Suprapubic skin (tissue), 4 donors: ENCODE measurements around the gene ATOSA. TPM values are rescaled to one million over a fixed set of nuclear protein-coding genes. Genes with fewer than 3 reads are reported as not detected.

Source experiments
- DNase-seq, 2 donors: peaks; one replicate each; pipeline ENCODE4 v3.0.0-alpha.2; 2019; ENCODE audit warnings: low spot score in 2 of 2
- H3K27ac ChIP-seq: fragments of 200-600 bp; sonication (generic); one replicate; pipeline ENCODE4 v1.5.1; 2019
- H3K27me3 ChIP-seq: fragments of 200-600 bp; sonication (generic); one replicate; pipeline ENCODE4 v1.5.1; 2019
- H3K36me3 ChIP-seq: fragments of 200-600 bp; sonication (generic); one replicate; pipeline ENCODE4 v1.5.1; 2019
- H3K4me1 ChIP-seq: fragments of 200-600 bp; sonication (generic); one replicate; pipeline ENCODE4 v1.5.1; 2019
- H3K4me3 ChIP-seq: fragments of 200-600 bp; sonication (generic); one replicate; pipeline ENCODE4 v1.5.1; 2019; ENCODE audit warnings: mild to moderate bottlenecking
- H3K9me3 ChIP-seq: fragments of 200-600 bp; sonication (generic); one replicate; pipeline ENCODE4 v1.5.1; 2019
- EP300 ChIP-seq: sonication (generic); formaldehyde crosslinking; IDR thresholded peaks from one replicate; pipeline ENCODE4 v1.6.1; 2017; ENCODE audit warnings: antibody characterized with exemption
- POLR2A ChIP-seq, 2 donors: fragments of 450-650 bp; IDR thresholded peaks; one replicate each; pipeline ENCODE4 v1.6.1; 2017; ENCODE audit warnings: antibody characterized with exemption in 2 of 2, mild to moderate bottlenecking in 2 of 2, moderate library complexity in 2 of 2
- POLR2AphosphoS5 ChIP-seq, 3 donors: sonication (generic); formaldehyde crosslinking; IDR thresholded peaks; one replicate each; pipeline ENCODE4 v1.6.1; 2017; ENCODE audit warnings: antibody characterized with exemption in 3 of 3
- WGBS: methylation state at CpG from one replicate; pipeline ENCODE4 v1.1.5; 2018; 5-methylcytosine and 5-hydroxymethylcytosine counted together
- total RNA-seq, 4 donors: library from RNA; depleted of rRNA; stranded (reverse); fragments of >200 nt; gene quantifications; one replicate each; pipeline ENCODE4 v1.1.0, GENCODE V29; 2016
- TF ChIP-seq, protein P1 (sequence below), 2 donors: fragments of 200-600 bp in 1 of 2; fragments of 450-650 bp in 1 of 2; sonication (generic) in 1 of 2; IDR thresholded peaks; one replicate each; pipeline ENCODE4 v1.5.1; 2016 to 2019; ENCODE audit warnings: antibody characterized with exemption in 2 of 2, mild to moderate bottlenecking in 1 of 2, moderate library complexity in 1 of 2

Gene ATOSA
- total RNA-seq, 4 donors from 2014 or later = 25.7 to 132 (median 57.9) TPM

DNA sequence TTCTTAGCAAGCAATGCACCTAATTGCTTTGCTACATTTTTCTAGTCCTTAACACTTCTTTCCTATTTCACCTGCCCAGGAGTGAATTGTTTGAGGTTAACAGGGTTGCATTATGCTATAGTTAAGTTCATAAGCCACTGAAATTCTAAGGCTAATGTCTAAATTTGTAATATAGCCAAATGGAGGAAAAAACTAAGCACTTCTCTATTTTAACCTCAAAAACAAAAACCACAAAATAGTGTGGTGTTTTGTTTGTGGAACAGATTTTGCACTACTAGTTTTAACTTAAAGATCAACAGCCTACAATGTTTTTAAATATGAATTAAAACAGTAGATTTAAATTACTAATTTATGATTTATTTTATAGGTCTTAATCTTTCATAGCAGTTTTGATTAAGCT lies 5.5 kb downstream of the ATOSA start:
- H3K9me3 ChIP-seq = no peaks in the 10 kb centered on the region
- H3K27ac ChIP-seq = no peak overlapping the region
- DNase-seq = no peak
- H3K4me3 ChIP-seq = no peak overlapping the region
- TF ChIP-seq POLR2A (IDR thresholded peaks at IDR 0.05) (no peak), EP300 (no peak), POLR2AphosphoS5 (IDR thresholded peaks at IDR 0.05) (no peak)
- TF ChIP-seq, protein P1, sequence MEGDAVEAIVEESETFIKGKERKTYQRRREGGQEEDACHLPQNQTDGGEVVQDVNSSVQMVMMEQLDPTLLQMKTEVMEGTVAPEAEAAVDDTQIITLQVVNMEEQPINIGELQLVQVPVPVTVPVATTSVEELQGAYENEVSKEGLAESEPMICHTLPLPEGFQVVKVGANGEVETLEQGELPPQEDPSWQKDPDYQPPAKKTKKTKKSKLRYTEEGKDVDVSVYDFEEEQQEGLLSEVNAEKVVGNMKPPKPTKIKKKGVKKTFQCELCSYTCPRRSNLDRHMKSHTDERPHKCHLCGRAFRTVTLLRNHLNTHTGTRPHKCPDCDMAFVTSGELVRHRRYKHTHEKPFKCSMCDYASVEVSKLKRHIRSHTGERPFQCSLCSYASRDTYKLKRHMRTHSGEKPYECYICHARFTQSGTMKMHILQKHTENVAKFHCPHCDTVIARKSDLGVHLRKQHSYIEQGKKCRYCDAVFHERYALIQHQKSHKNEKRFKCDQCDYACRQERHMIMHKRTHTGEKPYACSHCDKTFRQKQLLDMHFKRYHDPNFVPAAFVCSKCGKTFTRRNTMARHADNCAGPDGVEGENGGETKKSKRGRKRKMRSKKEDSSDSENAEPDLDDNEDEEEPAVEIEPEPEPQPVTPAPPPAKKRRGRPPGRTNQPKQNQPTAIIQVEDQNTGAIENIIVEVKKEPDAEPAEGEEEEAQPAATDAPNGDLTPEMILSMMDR (IDR thresholded peaks at IDR 0.05) = no peak
- H3K36me3 ChIP-seq = peaks cover 43% of the 10 kb centered on the region
- H3K27me3 ChIP-seq = no peaks in the 10 kb centered on the region
- H3K4me1 ChIP-seq = peaks cover 33% of the 10 kb centered on the region

DNA sequence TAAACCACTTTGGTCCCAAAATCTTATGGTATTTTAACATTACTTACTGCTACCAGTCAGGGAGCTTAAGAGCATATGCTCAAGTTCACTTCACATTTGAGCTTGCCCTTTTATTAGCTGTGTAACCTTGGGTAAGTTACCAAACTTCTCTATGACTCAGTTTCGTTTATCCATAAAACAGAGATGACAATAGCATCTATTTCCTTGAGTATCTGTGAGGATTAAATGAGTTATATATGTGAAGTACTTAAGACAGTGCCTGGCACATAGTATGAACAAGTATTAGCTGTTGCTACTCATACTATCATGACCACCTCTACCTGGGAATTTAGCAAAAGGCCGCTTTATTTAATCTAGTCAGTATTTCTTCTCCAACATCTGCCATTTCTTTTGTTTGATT lies 5.9 kb downstream of the ATOSA start:
- Histone ChIP-seq H3K9me3 (no peaks in the 10 kb centered on the region), H3K36me3 (peaks cover 46% of the 10 kb centered on the region), H3K4me1 (peaks cover 33% of the 10 kb centered on the region), H3K27me3 (no peaks in the 10 kb centered on the region), H3K27ac (no peak overlapping the region), H3K4me3 (no peak overlapping the region)
- 72% methylated on average over 2 of the region's 2 CpGs for WGBS
- TF ChIP-seq EP300 (no peak), POLR2A (IDR thresholded peaks at IDR 0.05) (no peak), POLR2AphosphoS5 (IDR thresholded peaks at IDR 0.05) (no peak)
- TF ChIP-seq, protein P1 (IDR thresholded peaks at IDR 0.05) = no peak
- no peak for DNase-seq

DNA sequence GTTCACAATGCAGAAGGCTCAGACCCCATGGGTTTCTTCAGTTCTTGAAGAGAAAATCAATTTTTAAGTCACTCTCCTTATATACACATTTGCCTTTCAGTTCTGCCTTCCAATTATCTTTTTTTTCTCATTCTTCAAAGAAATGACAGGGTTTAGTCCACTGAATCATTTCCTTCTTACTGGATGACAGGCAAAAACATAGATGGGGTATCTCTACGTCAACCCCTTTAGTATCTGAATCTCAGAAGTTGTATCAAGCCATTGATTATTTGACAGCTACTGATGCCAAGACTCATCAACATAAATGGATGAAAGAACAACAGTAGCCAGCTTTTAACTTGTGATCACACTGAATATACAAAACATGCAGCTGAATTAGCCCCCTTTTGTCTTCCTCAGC lies 6.5 kb downstream of the ATOSA start:
- 91% methylated on average over 1 of the region's 1 CpG for WGBS
- no peaks in the 10 kb centered on the region for H3K9me3 ChIP-seq
- TF ChIP-seq, protein P1 (IDR thresholded peaks at IDR 0.05) = no peak
- no peak for TF ChIP-seq POLR2AphosphoS5 (IDR thresholded peaks at IDR 0.05)
- TF ChIP-seq EP300 = no peak
- no peak for TF ChIP-seq POLR2A (IDR thresholded peaks at IDR 0.05)
- H3K4me1 ChIP-seq = peaks cover 29% of the 10 kb centered on the region
- H3K4me3 ChIP-seq = no peak overlapping the region
- no peak overlapping the region for H3K27ac ChIP-seq
- no peaks in the 10 kb centered on the region for H3K27me3 ChIP-seq
- peaks cover 51% of the 10 kb centered on the region for H3K36me3 ChIP-seq
- DNase-seq = no peak

DNA sequence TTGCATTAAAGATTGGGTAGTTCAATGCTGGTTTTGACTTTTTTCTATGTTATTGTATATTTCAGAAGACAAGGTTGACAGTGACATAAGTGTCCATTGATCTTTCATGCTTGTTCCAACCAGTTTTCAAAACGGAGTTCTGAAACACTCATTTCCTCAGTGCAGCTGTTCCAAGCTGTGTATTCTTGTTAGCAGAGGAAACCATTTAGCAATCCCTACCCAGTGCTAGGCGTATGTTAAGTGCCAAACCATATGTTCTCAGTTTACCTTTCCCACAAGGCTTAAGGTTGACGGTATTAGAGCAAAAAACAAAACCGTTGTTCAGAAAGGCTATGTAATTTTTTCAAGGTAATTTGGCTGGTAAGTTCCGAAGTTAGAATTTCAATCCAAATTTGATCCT lies 9.1 kb downstream of the ATOSA start:
- no peak for DNase-seq
- TF ChIP-seq EP300 = no peak
- Histone ChIP-seq H3K4me3 (no peak overlapping the region), H3K36me3 (peaks cover 70% of the 10 kb centered on the region), H3K27me3 (no peaks in the 10 kb centered on the region), H3K27ac (no peak overlapping the region), H3K4me1 (peaks cover 9% of the 10 kb centered on the region), H3K9me3 (no peaks in the 10 kb centered on the region)
- WGBS = 91% methylated on average over 5 of the region's 5 CpGs

DNA sequence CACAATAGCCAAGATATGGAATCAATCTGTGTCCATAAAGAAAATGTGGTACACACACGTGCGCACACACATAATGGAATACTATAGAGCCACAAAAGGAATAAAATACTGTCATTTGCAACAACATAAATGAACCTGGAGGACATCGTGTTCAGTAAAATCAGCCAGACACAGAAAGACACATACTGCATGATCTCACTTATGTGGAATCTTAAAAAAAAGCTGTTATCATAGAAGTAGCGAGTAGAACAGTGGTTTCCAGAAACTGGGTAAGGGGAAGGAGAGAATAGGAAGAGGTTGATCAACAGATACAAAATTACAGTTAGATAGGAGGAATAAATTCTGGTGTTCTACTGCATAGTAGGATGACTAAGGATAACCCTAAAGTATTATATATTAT lies 11.1 kb downstream of the ATOSA start:
- Histone ChIP-seq H3K4me3 (no peak overlapping the region), H3K36me3 (peaks cover 80% of the 10 kb centered on the region), H3K4me1 (no peaks in the 10 kb centered on the region), H3K9me3 (no peaks in the 10 kb centered on the region), H3K27ac (no peak overlapping the region), H3K27me3 (no peaks in the 10 kb centered on the region)
- DNase-seq = no peak
- WGBS = 79% methylated on average over 4 of the region's 4 CpGs
- TF ChIP-seq EP300 = no peak
- TF ChIP-seq, protein P1 (IDR thresholded peaks at IDR 0.05) = no peak
- no peak for TF ChIP-seq POLR2AphosphoS5 (IDR thresholded peaks at IDR 0.05)
- TF ChIP-seq POLR2A (IDR thresholded peaks at IDR 0.05) = no peak

DNA sequence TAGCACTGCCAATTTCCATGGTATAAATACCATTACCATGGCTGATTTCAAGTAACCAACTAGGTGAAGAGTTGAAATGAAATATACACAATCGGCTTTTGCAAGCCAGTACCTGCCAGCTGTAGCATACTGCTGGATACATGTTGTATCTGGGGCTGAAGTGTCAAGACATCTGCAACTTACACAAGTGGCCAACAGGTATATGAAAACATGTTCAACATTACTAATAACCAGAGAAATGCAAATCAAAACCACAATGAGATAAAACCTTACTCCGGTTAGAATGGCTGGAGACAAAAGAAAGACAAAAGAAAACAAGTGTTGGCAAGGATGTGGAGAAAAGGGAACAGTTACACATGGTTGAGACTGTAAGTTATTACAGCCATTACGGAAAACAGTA lies 11.6 kb downstream of the ATOSA start:
- 78% methylated on average over 3 of the region's 3 CpGs for WGBS
- no peaks in the 10 kb centered on the region for H3K4me1 ChIP-seq

More for the DNA sequence above, 11.6 kb downstream of the ATOSA start:
- H3K9me3 ChIP-seq = no peaks in the 10 kb centered on the region
- H3K27me3 ChIP-seq = no peaks in the 10 kb centered on the region
- DNase-seq = no peak
- H3K36me3 ChIP-seq = peaks cover 81% of the 10 kb centered on the region
- no peak overlapping the region for H3K27ac ChIP-seq
- H3K4me3 ChIP-seq = no peak overlapping the region
- TF ChIP-seq POLR2A (IDR thresholded peaks at IDR 0.05) = no peak
- TF ChIP-seq POLR2AphosphoS5 (IDR thresholded peaks at IDR 0.05) = no peak
- TF ChIP-seq EP300 = no peak
- TF ChIP-seq, protein P1 (IDR thresholded peaks at IDR 0.05) = no peak
